ENCODE results near the gene DDHD1.
A peak's percentile ranks its signal among the peaks of the same experiment; 100 is the strongest.
"Not testable (repeated sequence)": the region's sequence is repeated elsewhere in the genome, so short reads cannot be mapped to it uniquely, and the experiment has no call there.

DDHD1 gene

DNA sequence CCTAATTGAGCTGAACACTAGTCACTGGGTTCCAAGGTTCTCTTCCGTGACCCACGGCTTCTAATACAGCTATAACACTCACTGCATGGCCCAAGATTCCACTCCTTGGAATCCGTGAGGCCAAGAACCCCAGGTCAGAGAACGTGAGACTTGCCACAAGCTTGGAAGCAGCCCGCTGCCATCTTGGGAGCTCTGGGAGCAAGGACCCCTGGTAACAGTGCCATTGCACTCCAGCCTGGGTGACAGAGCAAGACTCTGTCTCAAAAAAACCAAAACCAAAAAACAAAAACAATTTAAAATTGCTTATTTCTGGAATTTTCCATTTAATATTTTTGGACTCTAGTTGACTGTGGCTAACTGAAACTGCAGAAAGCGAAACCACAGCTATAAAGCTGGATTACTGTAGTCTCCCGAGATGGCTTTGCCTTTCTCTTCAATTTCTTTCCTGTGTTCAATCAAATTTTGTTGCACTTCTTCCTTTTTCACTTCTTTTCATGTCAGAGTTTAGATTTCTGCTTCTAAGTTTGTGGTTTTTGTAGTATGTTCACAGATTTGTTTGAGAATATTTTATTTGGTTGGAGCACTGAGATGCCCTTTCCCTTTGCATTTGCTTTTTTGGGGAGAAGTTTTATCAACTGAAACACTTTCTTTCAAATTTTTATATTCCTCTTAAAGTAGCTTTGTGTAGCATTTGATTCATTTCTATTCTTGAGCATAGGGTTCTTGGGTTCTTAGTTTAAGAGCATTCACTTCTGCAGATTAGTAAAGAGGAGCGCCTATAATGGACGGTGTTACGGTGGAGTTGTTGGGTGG is 44.6 kb downstream of the DDHD1 start:
- no peak for DNase-seq

DNA sequence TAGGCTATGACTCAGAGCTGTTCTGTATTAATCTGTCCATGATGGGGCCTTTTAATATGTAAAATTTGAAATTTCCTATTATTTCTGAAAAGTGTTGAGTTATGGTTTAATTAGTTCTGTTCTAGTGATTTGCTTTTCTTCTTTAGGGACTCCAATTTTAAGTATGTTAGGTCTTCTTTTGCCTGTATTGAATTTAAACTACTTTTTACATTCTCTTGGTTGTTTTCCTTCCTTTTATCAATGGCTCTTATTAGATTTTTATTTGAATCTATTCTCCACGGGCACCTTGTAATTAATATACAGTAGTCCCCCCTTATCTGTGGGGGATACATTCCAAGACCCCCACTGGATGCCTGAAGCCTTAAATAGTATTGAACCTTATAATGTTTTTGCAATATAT is 46.4 kb downstream of the DDHD1 start:
- no peak for DNase-seq

DNA sequence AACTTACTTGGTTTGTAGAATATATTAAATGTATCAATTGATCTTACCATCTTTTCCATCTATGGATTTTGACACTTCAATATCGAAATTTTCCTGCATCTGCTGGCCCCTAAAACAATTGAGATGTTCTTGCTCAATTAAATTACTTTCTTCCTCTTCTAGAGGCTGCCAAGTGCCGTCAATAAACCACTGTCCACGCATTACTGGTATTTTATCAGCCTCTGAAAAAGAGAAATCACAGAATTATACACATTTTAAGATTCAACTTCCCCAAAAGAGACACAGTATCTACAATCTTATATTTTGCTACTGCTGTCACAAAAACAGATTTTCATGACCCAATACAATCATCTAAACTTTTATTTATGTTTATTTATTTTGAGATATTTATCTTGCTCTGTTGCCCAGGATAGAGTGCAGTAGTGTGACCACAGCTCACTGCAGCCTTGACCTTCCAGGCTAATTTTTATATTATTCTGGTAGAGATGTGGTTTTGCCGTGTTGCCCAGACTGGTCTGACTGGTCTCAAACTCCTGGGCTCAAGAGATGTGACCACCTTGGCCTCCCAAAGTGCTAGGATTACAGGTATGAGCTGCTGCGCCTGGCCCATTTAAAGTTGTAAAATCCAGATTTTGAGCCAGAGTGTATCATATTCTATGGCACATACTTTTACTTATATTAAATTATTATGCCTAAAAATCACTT is 49.3 kb downstream of the DDHD1 start:
- peak; percentile 30 to 58 for DNase-seq

DNA sequence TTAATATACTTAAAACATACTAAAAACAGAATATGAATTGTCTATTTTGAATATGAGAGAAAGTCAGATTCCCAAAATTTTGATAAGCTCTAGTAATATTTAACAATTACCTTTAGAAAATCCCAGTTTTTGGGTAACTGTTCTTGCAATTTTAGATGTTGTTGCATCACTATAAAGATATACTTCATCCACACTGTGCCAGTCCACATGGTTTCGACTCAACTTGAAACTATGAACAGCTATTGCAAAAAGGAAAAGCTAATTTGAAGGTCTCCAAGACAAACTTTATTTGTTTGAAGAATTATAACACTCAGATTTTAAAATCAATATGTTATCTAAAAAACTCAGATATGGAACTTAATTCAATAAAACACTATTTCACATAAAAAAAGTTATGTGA is 59.9 kb downstream of the DDHD1 start:
- DNase-seq = no peak

DNA sequence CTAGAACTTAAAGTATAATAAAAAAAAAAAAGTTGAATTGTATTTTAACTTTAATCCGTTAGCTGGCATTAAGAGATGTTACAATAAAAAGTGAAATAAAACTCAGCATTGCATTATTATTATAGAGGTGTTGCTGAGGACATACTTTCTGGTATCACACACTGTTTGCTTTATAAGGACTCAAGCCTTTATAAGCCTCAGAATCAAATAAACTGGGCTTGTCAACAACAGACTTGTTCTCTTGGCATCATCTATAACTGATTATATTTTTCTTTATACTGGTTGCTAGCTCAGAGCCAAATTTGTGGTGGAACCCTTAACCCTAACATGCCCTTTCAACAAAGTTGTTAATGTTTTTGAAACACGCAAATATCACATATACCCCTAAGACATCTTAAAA is 62.3 kb downstream of the DDHD1 start:
- DNase-seq = no peak

DNA sequence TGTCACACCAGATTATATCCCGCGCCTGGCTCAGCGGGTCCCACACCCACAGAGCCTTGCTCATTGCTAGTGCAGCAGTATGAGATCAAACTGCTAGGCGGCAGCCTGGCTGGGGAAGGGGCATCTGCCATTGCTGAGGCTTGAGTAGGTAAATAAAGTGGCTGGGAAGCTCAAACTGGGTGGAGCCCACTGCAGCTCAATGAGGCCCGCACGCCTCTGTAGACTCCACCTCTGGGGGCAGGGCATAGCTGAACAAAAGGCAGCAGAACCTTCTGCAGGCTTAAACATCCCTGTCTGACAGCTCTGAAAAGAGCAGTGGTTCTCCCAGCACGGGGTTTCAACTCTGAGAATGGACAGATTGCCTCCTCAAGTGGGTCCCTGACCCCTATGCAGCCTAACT is 68.2 kb downstream of the DDHD1 start:
- DNase-seq = not testable (repeated sequence)

DNA sequence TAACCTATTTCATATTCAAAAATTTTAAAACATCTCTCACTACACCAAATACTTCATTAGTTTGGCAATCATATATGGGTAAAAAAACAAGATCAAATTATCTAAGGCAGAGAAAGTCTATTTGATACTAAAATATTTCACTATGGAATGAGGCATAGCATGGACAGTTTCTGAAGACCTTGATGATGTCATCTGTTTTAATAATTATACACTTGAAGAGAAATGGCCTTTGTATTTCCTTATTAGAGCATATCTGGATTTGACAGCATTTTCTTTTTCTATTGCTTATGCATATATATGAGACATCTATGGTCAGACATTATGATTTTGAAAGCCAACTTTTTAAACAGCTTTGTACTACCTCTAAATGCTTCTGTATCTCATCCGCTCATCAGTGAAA is 88.6 kb downstream of the DDHD1 start:
- no peak for DNase-seq

DNA sequence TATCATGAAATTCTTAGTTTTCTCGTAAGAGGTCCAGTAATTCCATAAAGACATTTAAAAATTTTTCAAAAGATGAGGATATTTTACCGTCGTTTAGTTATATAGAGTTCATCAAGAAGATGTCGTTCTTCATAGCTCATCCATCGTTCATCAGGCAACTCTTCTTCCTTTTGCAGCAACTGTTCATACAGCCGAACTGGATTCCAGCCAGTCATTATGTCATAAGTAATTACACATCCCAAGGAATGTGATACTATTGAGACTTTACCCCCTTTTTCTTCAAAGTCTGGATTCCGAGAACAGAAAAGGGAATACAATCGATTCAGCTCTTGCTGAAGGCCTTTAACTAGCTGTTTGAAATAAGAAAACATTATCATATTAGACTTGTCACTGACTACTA is 90.3 kb downstream of the DDHD1 start:
- no peak for DNase-seq

DNA sequence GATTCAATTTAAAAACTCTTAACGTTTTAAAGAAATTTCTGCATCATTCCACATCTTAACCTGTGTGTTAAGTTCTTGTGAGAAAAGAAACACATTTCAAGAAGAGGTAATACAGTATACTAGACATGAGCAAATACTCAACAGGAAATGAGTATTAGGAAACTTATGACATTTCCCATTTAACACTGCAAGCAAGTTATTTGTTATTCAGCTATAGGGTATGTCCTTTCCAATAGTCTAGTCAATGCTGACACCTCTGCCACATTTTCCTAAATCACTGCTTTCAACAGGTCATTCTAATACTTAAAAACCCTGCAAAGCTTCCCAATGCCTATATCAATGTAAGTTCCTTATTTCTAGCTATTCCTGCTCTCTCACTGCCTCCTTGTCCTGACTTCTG is 93.1 kb downstream of the DDHD1 start:
- DNase-seq = peak in 1 of 2 donors; percentile 25

DNA sequence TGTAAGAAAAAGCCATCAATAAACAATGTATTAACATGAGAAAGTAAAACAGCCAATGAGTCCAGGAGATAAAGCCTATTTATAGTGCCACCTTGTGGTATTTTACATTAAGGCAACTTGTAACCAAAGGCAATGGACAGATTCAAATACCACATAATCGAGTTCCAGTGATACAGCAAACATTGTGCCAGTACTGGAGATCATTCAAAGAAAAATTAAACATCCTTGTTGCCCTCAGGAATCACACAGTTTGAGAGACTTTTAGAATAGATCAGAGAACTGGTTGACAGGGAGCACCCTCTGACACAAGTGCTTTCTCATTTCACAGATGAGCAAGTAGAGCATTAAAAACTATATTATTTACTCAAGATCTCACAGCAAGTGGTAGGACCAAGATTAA is 98.1 kb downstream of the DDHD1 start:
- DNase-seq = peak; percentile 19 to 40

DNA sequence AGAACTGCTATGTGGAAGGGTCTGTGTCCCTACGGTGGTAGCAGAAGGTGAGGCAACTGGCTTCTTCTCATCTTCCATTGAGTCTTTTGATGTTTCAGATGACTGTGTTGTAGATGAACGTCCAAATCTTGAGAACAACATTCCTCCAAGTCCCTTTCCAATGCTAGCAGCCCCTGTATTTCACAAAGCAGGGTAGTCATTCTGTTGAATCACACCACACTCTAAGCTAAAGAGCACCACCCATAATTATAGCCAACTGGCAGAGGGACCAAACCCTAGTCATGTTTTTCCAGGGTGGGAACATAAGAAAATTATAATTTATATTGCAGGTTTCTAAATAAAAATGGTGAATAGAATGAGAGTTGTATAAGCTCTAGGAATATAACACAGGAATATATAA is 98.7 kb downstream of the DDHD1 start:
- no peak for DNase-seq

DNA sequence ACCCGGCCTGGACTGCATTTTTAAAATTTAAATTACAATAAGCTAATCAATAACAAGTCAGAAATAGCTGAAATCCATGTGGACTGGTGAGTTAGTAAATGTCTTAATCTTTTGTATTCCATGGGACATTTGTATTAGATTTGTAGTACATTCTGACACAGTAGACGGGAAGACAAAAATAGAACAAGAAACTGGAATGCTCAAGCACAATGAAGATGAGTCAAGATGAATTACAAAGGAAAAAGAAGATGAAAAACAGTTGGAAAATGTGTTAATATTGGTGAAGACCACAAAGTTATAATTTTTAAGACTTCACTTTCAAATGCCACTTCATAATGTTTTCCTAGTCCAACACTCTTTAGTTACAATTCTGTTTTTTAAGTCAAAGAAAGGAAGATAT is 104.5 kb downstream of the DDHD1 start:
- no peak for DNase-seq

DNA sequence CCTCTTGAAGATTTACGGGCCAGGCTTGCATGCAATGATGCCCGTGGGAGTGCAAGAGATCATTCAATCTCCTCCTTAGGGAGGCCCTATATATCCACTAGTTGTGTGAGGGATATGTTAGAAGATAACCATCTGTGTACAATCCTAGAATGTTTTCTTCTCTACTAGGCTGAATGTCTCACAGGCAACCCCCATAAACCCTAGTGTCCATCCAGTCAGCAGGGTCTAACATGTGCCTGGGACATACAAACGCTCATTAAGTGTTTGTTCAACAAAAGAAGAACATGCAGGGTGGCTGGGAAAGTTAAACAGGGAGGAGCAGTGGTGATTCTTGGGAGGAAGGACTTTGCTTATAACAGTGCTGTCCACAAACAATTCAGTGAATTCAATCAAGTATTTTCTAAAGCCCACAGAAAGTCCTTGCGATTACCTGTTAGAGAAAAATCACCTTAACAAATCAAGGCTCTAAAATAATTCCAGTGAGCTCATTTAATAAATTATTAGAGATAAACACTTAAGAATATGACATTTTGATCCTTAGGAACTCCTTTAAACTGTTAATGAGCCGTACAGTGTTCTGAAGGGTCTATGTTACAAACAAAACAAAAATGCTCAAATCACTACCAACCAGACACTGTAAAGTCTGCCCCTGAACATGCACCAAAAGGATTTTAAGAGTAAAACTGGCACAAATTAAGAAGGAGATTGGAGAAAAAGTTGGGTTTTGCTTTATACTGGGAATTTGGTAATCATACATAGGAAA is 105.6 kb downstream of the DDHD1 start:
- DNase-seq = no peak

DNA sequence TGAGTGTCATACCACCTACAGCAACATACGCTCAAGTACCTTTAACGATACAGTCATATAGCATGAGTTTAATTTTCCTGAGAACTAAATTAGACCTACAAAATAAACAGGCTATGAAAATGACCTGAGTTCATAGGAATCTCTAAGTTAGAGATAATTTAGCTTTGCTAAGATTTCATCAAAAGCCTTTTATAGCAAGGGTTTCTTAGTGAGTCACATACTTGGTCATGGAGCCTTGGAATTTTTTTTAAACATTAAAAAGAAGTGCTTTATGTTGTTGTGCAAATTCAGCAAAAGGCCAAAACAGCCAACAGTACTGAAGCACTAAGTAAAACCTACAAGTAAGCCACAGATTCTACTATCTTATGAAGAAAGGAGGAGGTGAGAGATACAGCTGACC is 108.6 kb downstream of the DDHD1 start:
- no peak for DNase-seq

DNA sequence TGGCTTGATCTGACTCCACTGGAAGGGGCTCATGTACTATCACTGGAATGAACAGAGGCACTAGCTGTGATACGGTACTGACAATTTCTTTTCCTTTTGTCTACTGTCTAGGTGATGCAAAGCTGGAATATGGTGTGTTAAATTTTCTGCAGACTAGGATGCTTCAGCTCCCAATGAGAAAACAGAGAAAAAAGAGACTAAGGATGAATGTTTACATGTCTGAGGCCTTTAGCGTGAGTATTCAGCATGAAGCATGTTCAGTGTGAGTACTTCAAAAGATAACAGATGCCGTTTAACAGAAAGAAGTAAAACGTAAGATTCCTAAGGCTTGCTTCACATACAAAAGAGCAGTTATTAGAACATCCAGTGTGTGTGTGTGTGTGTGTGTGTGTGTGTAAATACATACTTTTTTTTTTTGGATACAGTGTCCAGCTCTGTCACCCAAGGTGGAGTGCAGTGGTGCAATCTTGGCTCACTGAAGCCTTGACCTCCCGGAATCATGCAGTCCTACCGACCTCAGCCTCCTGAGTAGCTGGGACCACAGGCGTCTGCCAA is 110.0 kb downstream of the DDHD1 start:
- DNase-seq = no peak

DNA sequence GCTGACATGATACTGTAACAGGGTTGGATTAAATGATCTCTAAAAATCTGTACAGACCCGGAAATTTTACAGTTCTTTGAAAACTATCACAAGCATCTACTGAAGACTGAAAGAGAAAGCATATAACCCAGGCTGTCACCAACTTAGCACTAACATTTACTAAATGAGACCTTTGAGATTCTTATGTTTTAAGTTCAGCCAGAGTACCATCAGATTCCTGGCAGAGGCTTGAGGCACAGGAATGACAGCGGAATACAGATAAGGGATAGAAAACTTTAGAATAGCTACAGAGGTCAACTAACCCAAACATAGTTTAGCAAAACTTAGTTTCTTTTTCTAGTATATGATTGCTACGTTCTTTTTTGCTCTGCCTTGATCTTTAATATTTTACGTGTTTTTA is 110.6 kb downstream of the DDHD1 start:
- no peak for DNase-seq

DNA sequence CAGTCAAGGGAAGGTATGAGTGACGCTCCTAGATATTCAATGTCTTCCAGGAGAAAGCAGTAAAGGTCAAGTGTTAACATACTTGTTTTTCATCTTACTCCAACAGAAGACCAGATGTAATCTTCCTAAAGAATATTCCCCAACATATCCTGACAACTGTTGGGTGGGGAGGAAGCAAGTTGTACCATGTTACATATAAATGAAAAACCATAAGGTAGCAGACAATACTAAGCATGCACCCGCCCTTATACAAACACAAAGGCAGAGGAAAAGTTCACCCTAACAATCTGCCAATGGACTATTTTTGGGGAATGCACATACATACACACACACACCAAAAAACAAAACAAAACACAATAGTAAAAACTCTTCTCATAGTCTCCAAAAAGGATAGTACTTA is 112.1 kb downstream of the DDHD1 start:
- DNase-seq = no peak

DNA sequence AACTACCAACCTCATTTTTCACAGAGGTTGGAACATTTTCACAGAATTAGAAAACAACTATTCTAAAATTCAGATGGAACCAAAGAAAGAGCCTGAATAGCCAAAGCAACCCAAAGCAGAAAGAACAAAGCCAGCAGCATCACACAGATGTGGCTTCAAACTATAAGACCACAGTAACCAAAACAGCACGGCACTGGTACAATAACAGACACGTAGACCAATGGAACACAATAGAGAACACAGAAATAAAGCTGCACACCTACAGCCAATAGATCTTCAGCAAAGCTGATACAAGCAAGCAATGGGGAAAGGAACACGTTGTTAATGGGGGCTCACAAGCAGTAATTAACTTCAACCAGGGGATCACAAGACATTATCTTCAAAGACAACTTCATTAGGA is 114.5 kb downstream of the DDHD1 start:
- no peak for DNase-seq

DNA sequence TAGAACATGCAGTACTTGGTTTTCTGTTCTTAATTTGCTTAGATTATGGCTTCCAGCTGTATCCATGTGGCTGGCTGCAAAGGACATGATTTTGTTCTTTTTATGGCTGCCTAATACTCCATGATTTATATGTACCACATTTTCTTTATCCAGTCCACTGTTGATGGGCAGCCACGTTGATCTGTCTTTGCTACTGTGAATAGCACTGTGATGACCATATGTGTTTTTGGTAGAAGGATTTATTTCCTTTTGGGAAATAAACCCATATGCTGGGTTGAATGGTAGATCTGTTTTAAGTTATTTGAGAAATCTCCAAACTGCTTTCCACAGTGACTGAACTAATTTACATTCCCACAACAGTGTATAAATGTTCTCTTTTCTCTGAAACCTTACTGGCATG is 116.1 kb downstream of the DDHD1 start:
- DNase-seq = no peak

DNA sequence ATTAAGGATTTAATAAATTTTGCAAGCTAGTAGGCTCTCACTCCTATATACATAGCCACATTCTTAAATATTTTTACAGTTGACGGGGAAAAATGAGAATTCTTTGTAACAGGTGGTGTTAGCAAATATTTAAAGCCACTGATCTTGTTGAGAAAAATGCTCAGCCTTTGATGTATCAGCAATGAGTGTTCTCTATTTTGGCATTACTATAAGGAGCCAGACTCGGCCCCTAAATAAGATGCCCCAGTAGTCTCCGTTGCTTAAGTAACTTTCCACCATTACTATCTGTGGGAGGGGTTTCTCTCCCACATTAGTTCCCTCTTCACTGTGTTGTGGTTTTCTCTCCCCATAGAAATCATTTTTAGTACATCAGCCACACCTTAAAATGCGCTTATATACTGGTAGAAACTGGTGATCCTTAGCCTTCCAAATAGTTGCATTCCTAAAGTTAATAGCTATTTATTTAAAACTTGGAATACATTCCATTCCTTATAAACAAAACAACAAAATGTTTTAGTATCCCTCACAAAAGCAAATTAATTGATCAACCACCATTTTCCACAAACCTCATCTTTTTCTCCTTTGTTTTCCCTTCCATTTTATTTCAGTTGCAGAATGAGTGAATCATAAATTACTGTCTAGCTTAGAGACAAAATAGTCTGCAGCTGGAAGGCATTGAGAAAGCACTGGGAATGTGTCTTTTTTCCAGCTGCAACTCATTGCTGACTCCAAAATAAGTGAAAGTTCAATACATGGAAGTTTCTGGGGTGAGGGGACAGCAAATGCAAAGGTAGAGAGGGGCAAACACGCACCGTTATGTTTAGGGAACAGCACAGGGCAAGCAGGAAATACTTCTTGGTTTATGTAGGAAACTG is 117.5 kb downstream of the DDHD1 start:
- DNase-seq = no peak

DNA sequence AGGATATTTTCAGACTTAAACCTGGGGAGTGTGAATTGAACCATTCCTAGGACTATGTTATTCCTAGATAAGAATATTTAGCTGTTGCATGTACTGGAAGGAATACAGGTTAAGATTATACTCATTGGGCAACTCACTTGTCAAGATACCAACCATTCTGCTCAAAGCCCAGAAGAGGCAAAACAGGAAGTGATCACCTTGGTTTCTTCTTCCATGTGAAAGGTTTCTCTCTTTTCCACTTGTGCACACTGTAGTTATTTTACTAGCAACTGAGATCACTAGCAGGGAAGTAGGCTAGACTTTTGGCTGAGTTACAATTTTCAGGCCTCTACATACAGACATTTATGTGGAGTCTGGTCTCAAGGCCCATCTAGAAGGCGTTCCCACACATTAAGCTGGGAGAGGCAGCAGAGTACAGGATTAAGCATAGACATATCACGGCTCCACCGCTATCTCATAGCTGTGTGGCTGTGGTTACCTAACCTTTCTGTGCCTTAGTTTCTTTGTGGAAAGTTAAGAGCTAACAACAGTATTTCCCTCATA is 118.4 kb downstream of the DDHD1 start:
- DNase-seq = no peak

DNA sequence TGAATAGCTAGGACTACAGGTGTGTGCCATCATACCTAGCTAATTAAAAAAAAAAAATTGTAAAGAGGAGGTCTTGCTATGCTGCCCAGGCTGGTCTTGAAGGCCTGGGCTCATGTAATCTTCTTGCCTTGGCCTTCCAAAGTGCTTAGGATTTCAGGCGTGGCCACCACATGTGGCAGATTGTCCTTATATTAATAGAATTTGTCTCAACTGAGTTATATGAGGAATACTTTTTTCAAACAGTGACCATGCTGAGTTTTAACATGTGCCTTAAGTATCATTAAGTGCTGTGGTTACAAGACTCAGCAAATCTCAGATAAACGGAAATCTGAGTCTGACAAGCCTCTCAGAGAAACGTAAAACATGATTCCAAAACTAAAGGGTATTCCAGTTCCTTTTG is 119.1 kb downstream of the DDHD1 start:
- DNase-seq = no peak

Measured in inflammatory macrophage (primary cell).